Fibroblast of villous mesenchyme (primary cell): ENCODE measurements around the gene MBL2. TPM values are rescaled to one million over a fixed set of nuclear protein-coding genes. Genes with fewer than 3 reads are reported as not detected.

Experiments
- DNase-seq: peaks from one replicate; pipeline ENCODE4 v3.0.0-alpha.2; 2010; ENCODE audit warnings: low read depth
- H3K4me3 ChIP-seq: 2 replicates; pipeline ENCODE4 v1.5.1; 2011; ENCODE audit warnings: low read depth, mild to moderate bottlenecking, low read length
- total RNA-seq: library from RNA; depleted of rRNA; stranded (reverse); fragments of >200 nt; gene quantifications from 2 replicates; pipeline ENCODE4 v1.2.3, GENCODE V29; 2012
- TF ChIP-seq, protein P1 (sequence below): IDR thresholded peaks from 2 replicates; pipeline ENCODE4 v1.5.1; 2012; ENCODE audit warnings: low read depth, mild to moderate bottlenecking, low read length; ENCODE audit not compliant: insufficient read depth

Gene MBL2
- total RNA-seq, 1 donor = not detected

DNA sequence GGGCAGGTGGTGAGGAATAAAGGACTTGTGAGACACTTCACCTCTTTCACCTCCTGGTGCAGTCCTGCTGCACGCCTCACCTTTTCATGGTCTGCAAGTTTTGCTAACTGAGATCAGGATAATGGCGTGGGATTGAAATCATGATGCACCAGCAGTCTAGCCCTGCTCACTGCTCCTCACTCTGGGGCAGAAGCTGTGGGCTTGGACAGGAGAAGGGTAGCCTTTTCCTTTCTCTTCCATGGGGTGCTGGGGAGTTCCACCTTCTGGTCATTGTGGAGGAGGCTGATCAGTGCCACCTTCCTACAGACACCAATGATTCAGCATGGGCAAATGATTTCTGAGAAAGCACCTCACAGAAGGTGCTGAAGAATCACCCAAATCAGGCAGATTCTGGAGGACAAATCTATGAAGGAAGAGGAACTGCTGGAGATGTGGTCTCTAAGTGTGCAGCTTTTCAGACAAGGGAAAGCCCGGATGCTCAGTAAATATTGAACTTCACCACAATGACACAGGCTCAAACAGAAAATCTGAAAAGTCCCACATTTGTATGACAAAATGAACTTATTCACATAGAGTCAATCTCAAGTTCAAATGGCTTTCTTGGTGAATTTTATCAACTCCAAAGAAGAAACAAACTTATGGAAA lies 19.7 kb downstream of the MBL2 start:
- TF ChIP-seq, protein P1, sequence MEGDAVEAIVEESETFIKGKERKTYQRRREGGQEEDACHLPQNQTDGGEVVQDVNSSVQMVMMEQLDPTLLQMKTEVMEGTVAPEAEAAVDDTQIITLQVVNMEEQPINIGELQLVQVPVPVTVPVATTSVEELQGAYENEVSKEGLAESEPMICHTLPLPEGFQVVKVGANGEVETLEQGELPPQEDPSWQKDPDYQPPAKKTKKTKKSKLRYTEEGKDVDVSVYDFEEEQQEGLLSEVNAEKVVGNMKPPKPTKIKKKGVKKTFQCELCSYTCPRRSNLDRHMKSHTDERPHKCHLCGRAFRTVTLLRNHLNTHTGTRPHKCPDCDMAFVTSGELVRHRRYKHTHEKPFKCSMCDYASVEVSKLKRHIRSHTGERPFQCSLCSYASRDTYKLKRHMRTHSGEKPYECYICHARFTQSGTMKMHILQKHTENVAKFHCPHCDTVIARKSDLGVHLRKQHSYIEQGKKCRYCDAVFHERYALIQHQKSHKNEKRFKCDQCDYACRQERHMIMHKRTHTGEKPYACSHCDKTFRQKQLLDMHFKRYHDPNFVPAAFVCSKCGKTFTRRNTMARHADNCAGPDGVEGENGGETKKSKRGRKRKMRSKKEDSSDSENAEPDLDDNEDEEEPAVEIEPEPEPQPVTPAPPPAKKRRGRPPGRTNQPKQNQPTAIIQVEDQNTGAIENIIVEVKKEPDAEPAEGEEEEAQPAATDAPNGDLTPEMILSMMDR = no peak
- H3K4me3 ChIP-seq = no peak overlapping the region
- DNase-seq = no peak

DNA sequence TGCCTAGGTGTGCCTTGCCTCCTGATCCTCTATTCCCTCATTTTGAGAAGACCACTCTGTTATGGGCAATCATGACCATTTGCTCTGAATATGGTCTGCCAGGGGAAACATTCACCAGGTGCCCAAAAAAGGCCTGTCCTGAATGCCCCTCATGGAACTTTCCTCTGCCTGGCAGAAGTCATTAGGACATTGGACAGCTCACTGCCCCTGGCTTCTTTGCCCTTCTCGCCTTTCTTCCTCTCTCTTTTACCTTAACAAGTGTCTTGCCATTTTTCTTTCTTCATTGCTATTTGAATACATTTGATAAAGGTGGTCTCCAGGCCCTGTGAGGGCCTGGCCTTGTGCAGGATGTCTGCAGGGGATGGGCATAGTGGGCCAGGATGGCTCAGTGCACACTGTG lies 20.3 kb downstream of the MBL2 start:
- TF ChIP-seq, protein P1 = no peak
- no peak for DNase-seq
- no peak overlapping the region for H3K4me3 ChIP-seq

DNA sequence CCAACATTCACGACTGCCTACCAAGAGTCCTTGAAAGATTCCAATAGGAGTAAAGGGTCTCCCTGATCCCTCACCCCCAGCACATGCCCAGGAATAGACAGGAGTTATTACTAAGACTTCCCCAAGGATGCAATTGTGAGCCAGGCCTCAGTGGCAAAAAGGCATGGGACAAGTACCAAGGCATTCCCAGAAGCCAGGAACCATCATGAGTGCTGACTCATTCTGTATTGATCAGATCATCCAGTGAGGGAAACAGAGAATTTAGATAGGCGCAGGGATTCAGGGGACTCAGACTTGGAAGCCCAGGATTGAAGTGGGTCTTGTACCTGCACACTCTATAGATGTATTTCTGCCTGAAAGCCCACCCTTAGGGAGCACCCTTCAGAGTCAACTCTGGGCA lies 21.2 kb downstream of the MBL2 start:
- no peak for DNase-seq
- TF ChIP-seq, protein P1 = no peak
- H3K4me3 ChIP-seq = no peak overlapping the region

DNA sequence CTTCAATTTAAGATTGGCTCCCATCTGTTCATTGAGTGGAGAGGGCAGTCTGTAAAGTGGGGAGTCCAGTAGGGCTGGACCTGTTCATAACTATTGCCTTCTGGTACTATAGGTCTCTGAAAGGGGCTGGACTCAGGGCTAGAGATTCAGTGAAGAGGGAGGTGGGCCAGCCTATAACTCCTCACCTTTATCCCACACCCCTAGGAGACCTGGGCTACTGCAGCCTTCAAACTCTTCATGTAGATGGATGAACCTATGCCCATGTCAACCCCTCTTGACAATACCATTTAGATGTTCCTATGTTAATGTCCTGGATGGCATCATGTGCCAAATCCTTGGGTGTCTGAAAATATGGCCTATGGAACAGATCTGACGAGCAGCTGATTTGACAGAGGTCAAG lies 22.0 kb downstream of the MBL2 start:
- H3K4me3 ChIP-seq = no peak overlapping the region
- no peak for DNase-seq
- TF ChIP-seq, protein P1 = no peak

DNA sequence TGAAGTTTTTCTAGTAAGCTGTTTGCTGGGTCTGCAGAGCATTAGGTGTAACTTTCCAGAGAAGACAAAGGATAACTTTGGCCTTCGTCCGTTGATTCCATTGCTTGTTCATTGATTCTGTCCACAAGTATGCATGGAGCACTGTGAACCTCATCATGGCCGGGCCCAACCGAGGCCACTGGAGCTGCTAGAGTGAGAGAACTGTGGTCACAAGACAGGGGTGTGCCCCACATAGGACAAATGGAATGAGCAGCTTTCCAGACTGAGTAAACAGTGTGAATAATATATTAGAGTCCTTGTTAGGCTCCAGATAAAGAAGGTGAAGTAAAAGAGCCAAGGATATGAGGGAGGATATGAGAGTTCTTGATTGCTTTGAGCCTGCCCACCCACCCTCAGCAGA lies 24.9 kb downstream of the MBL2 start:
- no peak for DNase-seq
- TF ChIP-seq, protein P1 = no peak
- H3K4me3 ChIP-seq = no peak overlapping the region

DNA sequence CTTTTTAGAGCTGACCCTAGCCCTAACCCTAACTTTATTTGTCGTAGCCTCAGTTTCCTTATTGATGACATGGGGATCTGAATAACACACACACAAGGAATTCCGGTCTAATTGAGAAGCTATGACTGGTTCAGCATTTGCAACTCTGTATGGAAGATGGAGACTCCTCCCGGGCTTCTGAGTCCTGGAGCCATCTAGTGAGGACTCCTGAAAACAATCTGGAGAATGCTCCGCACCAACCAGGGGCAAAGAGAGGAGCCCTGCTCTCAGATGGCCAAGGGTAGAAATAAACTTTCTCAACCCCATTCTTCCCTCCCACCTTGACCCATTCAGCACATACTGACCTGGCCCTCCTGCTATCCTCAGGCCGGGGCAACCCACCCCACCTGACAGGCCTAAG lies 26.4 kb downstream of the MBL2 start:
- TF ChIP-seq, protein P1 = no peak
- DNase-seq = no peak
- no peak overlapping the region for H3K4me3 ChIP-seq
